Mesodermal cell (in vitro differentiated cells): ENCODE measurements around the gene REEP6. TPM values are rescaled to one million over a fixed set of nuclear protein-coding genes. Genes with fewer than 3 reads are reported as not detected.

Source experiments
- H3K27ac ChIP-seq: 2 replicates; pipeline ENCODE4 v1.7.0; 2013; ENCODE audit warnings: mild to moderate bottlenecking, low read depth, low read length, moderate library complexity; ENCODE audit not compliant: severe bottlenecking
- H3K36me3 ChIP-seq: 2 replicates; pipeline ENCODE4 v1.7.1; 2013; ENCODE audit warnings: mild to moderate bottlenecking, low read length, moderate library complexity; ENCODE audit not compliant: control insufficient read depth, insufficient read depth
- H3K4me1 ChIP-seq: one replicate; pipeline ENCODE4 v1.7.1; 2013; ENCODE audit warnings: mild to moderate bottlenecking, low read length; ENCODE audit not compliant: insufficient read depth, control insufficient read depth, poor library complexity, severe bottlenecking
- H3K4me3 ChIP-seq: 2 replicates; pipeline ENCODE4 v1.7.0; 2013; ENCODE audit warnings: low read length, control low read depth, mild to moderate bottlenecking; ENCODE audit not compliant: insufficient read depth, poor library complexity, severe bottlenecking; ENCODE audit errors: extremely low read depth
- H3K9me3 ChIP-seq: 2 replicates; pipeline ENCODE4 v1.7.1; 2013; ENCODE audit warnings: mild to moderate bottlenecking, low read length, moderate library complexity; ENCODE audit not compliant: control insufficient read depth
- WGBS, 2 experiments: methylation state at CpG; one replicate each; pipeline ENCODE4 v1.1.5; 2013; ENCODE audit warnings: missing lambda C conversion rate in 2 of 2; ENCODE audit not compliant: insufficient coverage in 2 of 2; 5-methylcytosine and 5-hydroxymethylcytosine counted together
- polyA plus RNA-seq, 2 experiments: library from polyadenylated mRNA; stranded (reverse); fragments of 50-300 nt; gene quantifications; one replicate each; pipeline ENCODE4 v1.2.3, GENCODE V29; 2013

The REEP6 gene
- 3.9 TPM for polyA plus RNA-seq (2013, experiment 1 of 2)
- polyA plus RNA-seq (2013, experiment 2 of 2): 3.0 TPM

DNA sequence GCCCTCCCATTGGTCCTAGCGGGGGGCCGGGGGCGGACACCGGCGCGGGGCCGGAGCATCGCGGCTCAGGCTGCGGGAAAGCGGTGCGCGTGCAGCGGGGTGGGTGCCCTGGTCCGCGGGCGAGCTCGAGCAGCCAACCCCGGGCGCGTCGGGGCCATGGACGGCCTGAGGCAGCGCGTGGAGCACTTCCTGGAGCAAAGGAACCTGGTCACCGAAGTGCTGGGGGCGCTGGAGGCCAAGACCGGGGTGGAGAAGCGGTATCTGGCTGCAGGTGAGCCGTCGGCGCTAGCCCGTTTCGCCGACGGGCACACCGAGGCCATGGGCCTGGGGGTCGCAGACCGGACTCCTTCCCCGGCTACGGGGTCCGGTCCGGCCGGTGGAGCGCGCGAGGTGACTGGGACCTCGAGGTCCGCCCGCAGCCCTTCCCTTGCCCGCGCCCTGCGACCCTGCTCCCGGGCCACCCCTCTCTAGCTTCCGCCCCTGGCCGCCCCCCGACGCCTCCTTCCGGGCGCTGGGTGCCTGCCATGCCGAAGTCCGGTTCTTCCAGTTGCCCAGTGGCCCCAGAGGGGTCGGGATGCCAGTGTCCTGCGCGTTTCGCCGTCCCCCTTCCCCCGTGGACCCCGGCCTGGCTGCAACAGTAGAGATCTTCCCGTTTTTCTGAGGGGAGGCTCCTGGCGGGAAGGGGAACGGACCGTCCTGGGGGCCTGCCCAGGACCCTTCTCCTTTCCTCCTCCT, at the start of gene REEP6:
Gene REEP6 (plus strand): TSS at position 68 of the 735 bp plus-strand sequence. CDS start 89 bp downstream, at position 157.
- Histone ChIP-seq H3K4me1 (peaks cover 7% of the 10 kb centered on the region), H3K27ac (peak within 1 kb of the TSS; percentile 84), H3K4me3 (peak within 1 kb of the TSS; percentile 60), H3K9me3 (no peaks in the 10 kb centered on the region), H3K36me3 (no peaks in the 10 kb centered on the region)
- WGBS, 2 experiments: 6 to 9% methylated on average over 57 to 65 of the region's 73 CpGs

- Histone ChIP-seq H3K27ac (no peak overlapping the region), H3K36me3 (peaks cover 36% of the 10 kb centered on the region), H3K4me1 (peaks cover 20% of the 10 kb centered on the region), H3K9me3 (no peaks in the 10 kb centered on the region), H3K4me3 (no peak overlapping the region)
- 96 to 98% methylated on average over 21 to 23 of the region's 25 CpGs for WGBS, 2 experiments
Measured at GRCh38 chr19:1441677-1442438, 49.1 kb upstream of the REEP6 start.

- Histone ChIP-seq H3K4me1 (peaks cover 18% of the 10 kb centered on the region), H3K27ac (no peak overlapping the region), H3K4me3 (peak overlapping the region; percentile 50), H3K9me3 (no peaks in the 10 kb centered on the region), H3K36me3 (peaks cover 25% of the 10 kb centered on the region)
- whole genome bisulfite sequencing, 2 experiments: 0 to 4% methylated on average over 33 to 49 of the region's 70 CpGs
Measured at GRCh38 chr19:1445185-1445931, 45.6 kb upstream of the REEP6 start.

DNA sequence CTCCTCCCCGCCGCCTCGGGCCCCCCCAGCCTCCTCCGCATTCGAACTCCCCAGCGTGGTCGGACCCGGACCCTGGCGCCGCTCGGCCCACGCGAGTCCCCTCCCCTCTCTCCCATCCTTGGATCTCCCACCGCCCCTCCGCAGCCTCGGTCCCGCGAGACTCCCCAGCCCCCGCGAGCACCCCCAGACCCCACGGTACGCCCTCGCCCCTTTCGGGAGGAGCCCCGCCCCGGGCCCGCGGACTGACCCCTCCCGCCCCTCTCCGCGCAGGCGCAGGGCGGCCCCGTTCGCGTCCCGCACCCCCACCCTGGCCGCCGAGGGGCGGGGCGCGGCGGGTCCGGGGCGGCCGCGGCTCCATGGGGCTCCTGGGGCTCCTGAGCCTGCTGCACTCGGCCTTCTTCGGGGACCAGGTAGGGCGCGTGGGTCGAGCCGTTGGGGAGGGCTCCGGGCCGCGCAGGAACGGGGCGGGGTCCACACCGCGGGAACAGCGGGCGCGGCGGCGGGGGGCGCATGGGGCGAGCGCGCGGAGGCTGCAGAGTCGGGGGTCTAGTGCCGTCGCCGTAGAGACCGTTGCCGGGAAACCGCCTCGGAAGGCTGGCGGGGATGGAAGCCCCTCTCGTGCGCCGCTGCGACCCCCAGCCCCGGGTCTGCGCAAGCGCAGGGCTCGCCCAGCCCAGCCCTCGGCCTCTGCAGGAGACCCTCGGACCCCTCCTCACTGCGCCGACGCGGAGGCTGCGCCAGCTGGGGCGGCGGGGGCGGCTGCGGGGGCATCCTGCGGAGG, 44.9 kb upstream of the REEP6 start:
- H3K27ac ChIP-seq: no peak overlapping the region
- H3K4me3 ChIP-seq: peak overlapping the region; percentile 50
- H3K36me3 ChIP-seq: peaks cover 17% of the 10 kb centered on the region
- H3K9me3 ChIP-seq: no peaks in the 10 kb centered on the region
- peaks cover 14% of the 10 kb centered on the region for H3K4me1 ChIP-seq
- 1 to 2% methylated on average over 44 to 71 of the region's 99 CpGs for WGBS, 2 experiments

DNA sequence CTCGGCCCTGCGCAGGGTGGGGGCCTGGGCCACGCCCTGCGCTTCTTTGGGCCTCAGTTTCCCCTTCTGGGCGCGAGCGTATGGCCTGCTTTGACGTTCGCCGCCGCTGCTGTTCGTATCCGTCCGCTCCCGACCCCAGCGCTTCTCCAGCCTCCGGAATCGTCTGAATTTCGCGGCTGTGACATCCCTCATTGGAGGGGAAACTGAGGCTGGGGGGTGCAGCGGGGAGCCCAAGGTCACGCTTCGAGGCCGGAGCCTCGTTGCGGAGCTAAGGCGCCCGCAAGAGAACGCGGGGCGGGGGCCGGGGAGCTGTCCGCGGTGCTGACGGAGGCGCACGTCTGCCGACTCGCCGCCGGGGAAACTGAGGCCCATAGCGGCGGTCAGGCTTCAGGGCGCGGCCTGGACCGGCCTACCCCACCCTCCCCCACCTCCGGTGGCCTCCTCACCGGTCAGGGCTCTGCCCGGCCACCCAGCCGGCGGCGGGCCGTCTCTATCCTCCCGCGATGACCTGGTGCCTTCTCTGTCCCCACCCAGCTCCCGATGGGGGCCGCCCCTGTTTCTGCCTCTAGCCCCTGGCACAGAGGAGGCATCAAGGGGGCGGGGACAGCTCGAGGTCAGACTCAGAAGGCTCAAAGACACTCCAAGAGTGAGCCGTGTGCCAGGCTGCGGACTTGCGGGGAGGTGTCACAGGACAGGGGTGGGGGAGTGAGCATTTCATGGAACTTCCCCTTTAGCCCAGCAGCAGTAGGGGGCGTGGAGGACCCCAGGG, 44.1 kb upstream of the REEP6 start:
- WGBS, 2 experiments: 3 to 4% methylated on average over 56 to 57 of the region's 63 CpGs
- peak overlapping the region; percentile 50 for H3K4me3 ChIP-seq

GRCh38 chr19:1447504-1447903, 43.5 kb upstream of the REEP6 start:
- no peak overlapping the region for H3K27ac ChIP-seq
- WGBS, 2 experiments: 40 to 80% methylated on average over 1 of the region's 4 CpGs
- H3K36me3 ChIP-seq: peaks cover 3% of the 10 kb centered on the region
- peaks cover 14% of the 10 kb centered on the region for H3K4me1 ChIP-seq
- no peaks in the 10 kb centered on the region for H3K9me3 ChIP-seq
- H3K4me3 ChIP-seq: no peak overlapping the region

More for the DNA sequence above, 44.1 kb upstream of the REEP6 start:
- H3K9me3 ChIP-seq: no peaks in the 10 kb centered on the region
- peaks cover 9% of the 10 kb centered on the region for H3K36me3 ChIP-seq
- no peak overlapping the region for H3K27ac ChIP-seq
- peaks cover 14% of the 10 kb centered on the region for H3K4me1 ChIP-seq

DNA sequence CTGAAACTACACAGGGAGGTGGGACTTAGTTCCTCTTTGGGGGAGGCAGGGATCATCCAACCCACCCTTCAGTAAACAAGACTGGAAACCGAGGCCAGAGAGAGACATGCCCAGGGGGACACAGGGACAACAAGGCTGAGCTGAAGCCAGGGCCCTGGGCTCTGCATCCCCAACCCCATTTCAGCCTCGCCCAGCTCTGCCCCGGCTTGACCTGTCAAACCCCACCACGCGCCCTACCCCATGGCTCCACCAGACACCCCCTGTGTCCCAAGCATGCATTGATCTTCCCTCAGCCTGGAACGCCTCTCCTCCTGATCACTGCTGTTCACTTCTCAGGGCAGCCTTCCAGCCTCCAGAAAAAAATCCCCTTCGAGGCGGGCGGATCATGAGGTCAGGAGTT, 43.0 kb upstream of the REEP6 start:
- Histone ChIP-seq H3K9me3 (no peaks in the 10 kb centered on the region), H3K27ac (no peak overlapping the region), H3K4me3 (no peak overlapping the region), H3K36me3 (no peaks in the 10 kb centered on the region), H3K4me1 (peaks cover 14% of the 10 kb centered on the region)
- 80 to 87% methylated on average over 6 of the region's 9 CpGs for WGBS, 2 experiments

- no peak within 1 kb of the TSS for H3K4me3 ChIP-seq
- H3K27ac ChIP-seq: no peak within 1 kb of the TSS
- 9 to 10% methylated on average over 43 to 59 of the region's 74 CpGs for WGBS, 2 experiments
- H3K4me1 ChIP-seq: peaks cover 7% of the 10 kb centered on the region
- H3K9me3 ChIP-seq: no peaks in the 10 kb centered on the region
- H3K36me3 ChIP-seq: no peaks in the 10 kb centered on the region
Measured at GRCh38 chr19:1449467-1450442, 41.2 kb upstream of the REEP6 start, which contains the start of gene APC2. Gene APC2, plus strand, starts transcription at chr19:1450121. Its CDS starts 2,881 bp downstream, at chr19:1453002.
